ENCODE results near the gene ATG2B. TPM values are rescaled to one million over a fixed set of nuclear protein-coding genes. Genes with fewer than 3 reads are reported as not detected.

The ATG2B gene
- total and polyA plus RNA-seq, 9 of the 15 experiments (the other 6 are each of a cell fraction or from before 2014, with no cell fraction given) = 0.83 to 12.9 (median 8.7) TPM

DNA sequence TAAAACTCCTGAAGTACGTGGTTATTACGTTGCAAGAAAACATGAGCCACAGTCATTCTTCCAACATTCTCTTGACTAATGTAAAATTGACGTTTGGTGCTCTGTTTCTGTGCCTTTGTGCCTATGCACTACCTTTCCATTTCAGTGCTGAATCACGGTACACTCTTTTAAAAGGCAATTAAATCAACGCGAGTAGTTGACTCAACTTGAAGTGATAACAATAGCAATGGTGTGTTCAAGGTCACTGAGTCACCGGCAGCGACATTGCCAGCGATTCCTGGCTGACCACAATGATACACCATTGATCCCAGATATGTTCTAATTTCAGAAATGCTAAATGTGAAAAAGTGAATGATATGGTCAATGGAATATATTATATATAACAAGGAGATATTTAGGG, 46.6 kb upstream of the ATG2B start (continued):
- TF ChIP-seq, protein P1, sequence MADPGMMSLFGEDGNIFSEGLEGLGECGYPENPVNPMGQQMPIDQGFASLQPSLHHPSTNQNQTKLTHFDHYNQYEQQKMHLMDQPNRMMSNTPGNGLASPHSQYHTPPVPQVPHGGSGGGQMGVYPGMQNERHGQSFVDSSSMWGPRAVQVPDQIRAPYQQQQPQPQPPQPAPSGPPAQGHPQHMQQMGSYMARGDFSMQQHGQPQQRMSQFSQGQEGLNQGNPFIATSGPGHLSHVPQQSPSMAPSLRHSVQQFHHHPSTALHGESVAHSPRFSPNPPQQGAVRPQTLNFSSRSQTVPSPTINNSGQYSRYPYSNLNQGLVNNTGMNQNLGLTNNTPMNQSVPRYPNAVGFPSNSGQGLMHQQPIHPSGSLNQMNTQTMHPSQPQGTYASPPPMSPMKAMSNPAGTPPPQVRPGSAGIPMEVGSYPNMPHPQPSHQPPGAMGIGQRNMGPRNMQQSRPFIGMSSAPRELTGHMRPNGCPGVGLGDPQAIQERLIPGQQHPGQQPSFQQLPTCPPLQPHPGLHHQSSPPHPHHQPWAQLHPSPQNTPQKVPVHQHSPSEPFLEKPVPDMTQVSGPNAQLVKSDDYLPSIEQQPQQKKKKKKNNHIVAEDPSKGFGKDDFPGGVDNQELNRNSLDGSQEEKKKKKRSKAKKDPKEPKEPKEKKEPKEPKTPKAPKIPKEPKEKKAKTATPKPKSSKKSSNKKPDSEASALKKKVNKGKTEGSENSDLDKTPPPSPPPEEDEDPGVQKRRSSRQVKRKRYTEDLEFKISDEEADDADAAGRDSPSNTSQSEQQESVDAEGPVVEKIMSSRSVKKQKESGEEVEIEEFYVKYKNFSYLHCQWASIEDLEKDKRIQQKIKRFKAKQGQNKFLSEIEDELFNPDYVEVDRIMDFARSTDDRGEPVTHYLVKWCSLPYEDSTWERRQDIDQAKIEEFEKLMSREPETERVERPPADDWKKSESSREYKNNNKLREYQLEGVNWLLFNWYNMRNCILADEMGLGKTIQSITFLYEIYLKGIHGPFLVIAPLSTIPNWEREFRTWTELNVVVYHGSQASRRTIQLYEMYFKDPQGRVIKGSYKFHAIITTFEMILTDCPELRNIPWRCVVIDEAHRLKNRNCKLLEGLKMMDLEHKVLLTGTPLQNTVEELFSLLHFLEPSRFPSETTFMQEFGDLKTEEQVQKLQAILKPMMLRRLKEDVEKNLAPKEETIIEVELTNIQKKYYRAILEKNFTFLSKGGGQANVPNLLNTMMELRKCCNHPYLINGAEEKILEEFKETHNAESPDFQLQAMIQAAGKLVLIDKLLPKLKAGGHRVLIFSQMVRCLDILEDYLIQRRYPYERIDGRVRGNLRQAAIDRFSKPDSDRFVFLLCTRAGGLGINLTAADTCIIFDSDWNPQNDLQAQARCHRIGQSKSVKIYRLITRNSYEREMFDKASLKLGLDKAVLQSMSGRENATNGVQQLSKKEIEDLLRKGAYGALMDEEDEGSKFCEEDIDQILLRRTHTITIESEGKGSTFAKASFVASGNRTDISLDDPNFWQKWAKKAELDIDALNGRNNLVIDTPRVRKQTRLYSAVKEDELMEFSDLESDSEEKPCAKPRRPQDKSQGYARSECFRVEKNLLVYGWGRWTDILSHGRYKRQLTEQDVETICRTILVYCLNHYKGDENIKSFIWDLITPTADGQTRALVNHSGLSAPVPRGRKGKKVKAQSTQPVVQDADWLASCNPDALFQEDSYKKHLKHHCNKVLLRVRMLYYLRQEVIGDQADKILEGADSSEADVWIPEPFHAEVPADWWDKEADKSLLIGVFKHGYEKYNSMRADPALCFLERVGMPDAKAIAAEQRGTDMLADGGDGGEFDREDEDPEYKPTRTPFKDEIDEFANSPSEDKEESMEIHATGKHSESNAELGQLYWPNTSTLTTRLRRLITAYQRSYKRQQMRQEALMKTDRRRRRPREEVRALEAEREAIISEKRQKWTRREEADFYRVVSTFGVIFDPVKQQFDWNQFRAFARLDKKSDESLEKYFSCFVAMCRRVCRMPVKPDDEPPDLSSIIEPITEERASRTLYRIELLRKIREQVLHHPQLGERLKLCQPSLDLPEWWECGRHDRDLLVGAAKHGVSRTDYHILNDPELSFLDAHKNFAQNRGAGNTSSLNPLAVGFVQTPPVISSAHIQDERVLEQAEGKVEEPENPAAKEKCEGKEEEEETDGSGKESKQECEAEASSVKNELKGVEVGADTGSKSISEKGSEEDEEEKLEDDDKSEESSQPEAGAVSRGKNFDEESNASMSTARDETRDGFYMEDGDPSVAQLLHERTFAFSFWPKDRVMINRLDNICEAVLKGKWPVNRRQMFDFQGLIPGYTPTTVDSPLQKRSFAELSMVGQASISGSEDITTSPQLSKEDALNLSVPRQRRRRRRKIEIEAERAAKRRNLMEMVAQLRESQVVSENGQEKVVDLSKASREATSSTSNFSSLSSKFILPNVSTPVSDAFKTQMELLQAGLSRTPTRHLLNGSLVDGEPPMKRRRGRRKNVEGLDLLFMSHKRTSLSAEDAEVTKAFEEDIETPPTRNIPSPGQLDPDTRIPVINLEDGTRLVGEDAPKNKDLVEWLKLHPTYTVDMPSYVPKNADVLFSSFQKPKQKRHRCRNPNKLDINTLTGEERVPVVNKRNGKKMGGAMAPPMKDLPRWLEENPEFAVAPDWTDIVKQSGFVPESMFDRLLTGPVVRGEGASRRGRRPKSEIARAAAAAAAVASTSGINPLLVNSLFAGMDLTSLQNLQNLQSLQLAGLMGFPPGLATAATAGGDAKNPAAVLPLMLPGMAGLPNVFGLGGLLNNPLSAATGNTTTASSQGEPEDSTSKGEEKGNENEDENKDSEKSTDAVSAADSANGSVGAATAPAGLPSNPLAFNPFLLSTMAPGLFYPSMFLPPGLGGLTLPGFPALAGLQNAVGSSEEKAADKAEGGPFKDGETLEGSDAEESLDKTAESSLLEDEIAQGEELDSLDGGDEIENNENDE (IDR thresholded peaks at IDR 0.05; ENCODE audit: low read depth, low read length) = no peak
- TF ChIP-seq LARP7 (IDR thresholded peaks at IDR 0.05) (no peak), FOSL1 (tag; conservative IDR thresholded peaks at IDR 0.05) (peak; percentile 81), OTX1 (CRISPR knock-in tag; IDR thresholded peaks at IDR 0.05) (no peak), RNF2 (IDR thresholded peaks at IDR 0.05) (no peak), BRD4 (IDR thresholded peaks at IDR 0.05) (no peak), MAFK (IDR thresholded peaks at IDR 0.05; ENCODE audit: low read length) (no peak), PCBP2 (IDR thresholded peaks at IDR 0.05; ENCODE audit: low read depth, low read length, poor library complexity, severe bottlenecking) (no peak), SPI1 (IDR thresholded peaks at IDR 0.05; ENCODE audit: borderline replicate concordance, low read depth, low read length) (no peak), JUN (IDR thresholded peaks at IDR 0.05; ENCODE audit: borderline replicate concordance, low read depth, low read length) (0 out of 2 replicates have a peak, but pooled peaks have one; percentile 19), JUN (CRISPR knock-in tag; IDR thresholded peaks at IDR 0.05; ENCODE audit: borderline replicate concordance) (no peak)
- TF ChIP-seq, protein P2, sequence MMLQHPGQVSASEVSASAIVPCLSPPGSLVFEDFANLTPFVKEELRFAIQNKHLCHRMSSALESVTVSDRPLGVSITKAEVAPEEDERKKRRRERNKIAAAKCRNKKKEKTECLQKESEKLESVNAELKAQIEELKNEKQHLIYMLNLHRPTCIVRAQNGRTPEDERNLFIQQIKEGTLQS (IDR thresholded peaks at IDR 0.05) = peak; percentile 23; the same call in 1 of the 2 replicates
- TF ChIP-seq, protein P2 (CRISPR knock-in tag; conservative IDR thresholded peaks at IDR 0.05) = no peak
- TF ChIP-seq, protein P3, sequence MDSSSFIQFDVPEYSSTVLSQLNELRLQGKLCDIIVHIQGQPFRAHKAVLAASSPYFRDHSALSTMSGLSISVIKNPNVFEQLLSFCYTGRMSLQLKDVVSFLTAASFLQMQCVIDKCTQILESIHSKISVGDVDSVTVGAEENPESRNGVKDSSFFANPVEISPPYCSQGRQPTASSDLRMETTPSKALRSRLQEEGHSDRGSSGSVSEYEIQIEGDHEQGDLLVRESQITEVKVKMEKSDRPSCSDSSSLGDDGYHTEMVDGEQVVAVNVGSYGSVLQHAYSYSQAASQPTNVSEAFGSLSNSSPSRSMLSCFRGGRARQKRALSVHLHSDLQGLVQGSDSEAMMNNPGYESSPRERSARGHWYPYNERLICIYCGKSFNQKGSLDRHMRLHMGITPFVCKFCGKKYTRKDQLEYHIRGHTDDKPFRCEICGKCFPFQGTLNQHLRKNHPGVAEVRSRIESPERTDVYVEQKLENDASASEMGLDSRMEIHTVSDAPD (CRISPR knock-in tag; IDR thresholded peaks at IDR 0.05) = no peak
